HepG2 (cell line): ENCODE data around the gene PCNA. TPM values are rescaled to one million over a fixed set of nuclear protein-coding genes. Genes with fewer than 3 reads are reported as not detected.
A peak's percentile ranks its signal among the peaks of the same experiment; 100 is the strongest.

Experiments used
- BATF2 ChIP-seq: sonication (generic); formaldehyde crosslinking; IDR thresholded peaks from 2 replicates; pipeline ENCODE4 v1.8.0; 2022; ENCODE audit warnings: mild to moderate bottlenecking, missing genetic modification reagents, moderate library complexity
- FOXP1 ChIP-seq, 2 experiments: fragments of 450-650 bp in 1 of 2; IDR thresholded peaks; 2 replicates each; pipeline ENCODE4 v1.6.1; 2017 to 2018; ENCODE audit warnings: antibody characterized with exemption in 1 of 2
- HNF4A ChIP-seq: sonication (generic); formaldehyde crosslinking; IDR thresholded peaks from 2 replicates; pipeline ENCODE4 v1.4.0; 2020; ENCODE audit warnings: missing genetic modification reagents
- KLF6 ChIP-seq: IDR thresholded peaks from 2 replicates; pipeline ENCODE4 v1.8.0; 2016; ENCODE audit warnings: missing biosample characterization, missing genetic modification reagents
- MXI1 ChIP-seq: IDR thresholded peaks from 3 replicates; pipeline ENCODE4 v1.6.1; 2012; ENCODE audit warnings: low read depth, low read length, inconsistent platforms, borderline replicate concordance
- MYPOP ChIP-seq: sonication (generic); formaldehyde crosslinking; IDR thresholded peaks from 2 replicates; pipeline ENCODE4 v1.8.1; 2023; ENCODE audit warnings: mild to moderate bottlenecking, moderate library complexity, missing genetic modification reagents
- NRL ChIP-seq: sonication (generic); formaldehyde crosslinking; IDR thresholded peaks from 2 replicates; pipeline ENCODE4 v1.5.0; 2020; ENCODE audit warnings: missing genetic modification reagents, mild to moderate bottlenecking, moderate library complexity, borderline replicate concordance
- TEAD3 ChIP-seq: optimal IDR thresholded peaks from 2 replicates; pipeline ENCODE3; 2016; ENCODE audit warnings: borderline replicate concordance
- XRCC5 ChIP-seq: fragments of 200-400 bp; formaldehyde crosslinking; optimal IDR thresholded peaks from 2 replicates; pipeline ENCODE3; 2017; ENCODE audit warnings: mild to moderate bottlenecking, low read length
- ZBTB33 ChIP-seq: sonication (generic); formaldehyde crosslinking; IDR thresholded peaks from 2 replicates; pipeline ENCODE4 v1.4.0; 2020; ENCODE audit warnings: missing genetic modification reagents
- ZKSCAN8 ChIP-seq: IDR thresholded peaks from 2 replicates; pipeline ENCODE4 v1.6.1; 2016; ENCODE audit warnings: borderline replicate concordance, missing genetic modification reagents, missing compliant biosample characterization
- ZNF234 ChIP-seq: sonication (generic); formaldehyde crosslinking; conservative IDR thresholded peaks from 2 replicates; pipeline ENCODE4 v1.5.1; 2020; ENCODE audit warnings: mild to moderate bottlenecking, missing genetic modification reagents
- ZNF263 ChIP-seq: sonication (generic); formaldehyde crosslinking; IDR thresholded peaks from 2 replicates; pipeline ENCODE4 v1.4.0; 2020; ENCODE audit warnings: missing genetic modification reagents
- ZNF317 ChIP-seq: sonication (generic); formaldehyde crosslinking; IDR thresholded peaks from 2 replicates; pipeline ENCODE4 v1.5.0; 2020; ENCODE audit warnings: mild to moderate bottlenecking, missing genetic modification reagents
- ZNF841 ChIP-seq: sonication (generic); formaldehyde crosslinking; IDR thresholded peaks from 2 replicates; pipeline ENCODE4 v1.8.1; 2023; ENCODE audit warnings: missing genetic modification reagents, borderline replicate concordance
- ZSCAN5A ChIP-seq: sonication (generic); formaldehyde crosslinking; IDR thresholded peaks from 2 replicates; pipeline ENCODE4 v1.8.0; 2022; ENCODE audit warnings: mild to moderate bottlenecking, missing genetic modification reagents, borderline replicate concordance
- polyA plus RNA-seq, 8 experiments: library from polyadenylated mRNA; depleted of rRNA in 3 of 8; stranded (reverse) in 7 of 8; unstranded in 1 of 8; fragments of >200 nt; fragmentation: Illumina TruSeq in 4 of 8; extraction: Trizol in 4 of 8; gene quantifications; 2 replicates each; pipeline versions ENCODE4 v1.2.1 to v1.2.3, GENCODE V29; 2011 to 2016; ENCODE audit warnings: low read depth in 4 of 8, missing spikeins in 1 of 8, mixed read lengths in 1 of 8; ENCODE audit not compliant: insufficient read depth in 1 of 8
- total RNA-seq, 5 experiments: library from RNA; depleted of rRNA; stranded (reverse); fragments of >200 nt; fragmentation: Illumina TruSeq; extraction: Trizol; gene quantifications; 2 replicates each; pipeline ENCODE4 v1.2.3, GENCODE V29; 2016; ENCODE audit warnings: low read depth in 1 of 5
- TF ChIP-seq, protein P1 (sequence below): sonication (generic); formaldehyde crosslinking; IDR thresholded peaks from 2 replicates; pipeline ENCODE4 v1.5.0; 2020; ENCODE audit warnings: mild to moderate bottlenecking, missing genetic modification reagents
- TF ChIP-seq, protein P2 (sequence below): sonication (generic); formaldehyde crosslinking; IDR thresholded peaks from 2 replicates; pipeline ENCODE4 v1.4.0; 2020; ENCODE audit warnings: missing genetic modification reagents

The PCNA gene
- total and polyA plus RNA-seq, 2 of the 13 experiments (the other 11 are each of a cell fraction or from before 2014, with no cell fraction given), result 229 to 655 TPM

GRCh38 chr20:5100684-5101347, 18.9 kb downstream of the PCNA start (continued):
- 0 out of 2 replicates have a peak, but pooled peaks have one; percentile 25 for TF ChIP-seq MYPOP (CRISPR knock-in tag)
- peak; percentile 70; the same call in 1 of the 2 replicates for TF ChIP-seq ZBTB33 (CRISPR knock-in tag)
- peak; percentile 63 for TF ChIP-seq TEAD3 (CRISPR knock-in tag)
- no peak for TF ChIP-seq NRL (CRISPR knock-in tag)
- TF ChIP-seq MXI1, result 0 out of 3 replicates have a peak, but pooled peaks have one; percentile 30
- TF ChIP-seq, protein P1, sequence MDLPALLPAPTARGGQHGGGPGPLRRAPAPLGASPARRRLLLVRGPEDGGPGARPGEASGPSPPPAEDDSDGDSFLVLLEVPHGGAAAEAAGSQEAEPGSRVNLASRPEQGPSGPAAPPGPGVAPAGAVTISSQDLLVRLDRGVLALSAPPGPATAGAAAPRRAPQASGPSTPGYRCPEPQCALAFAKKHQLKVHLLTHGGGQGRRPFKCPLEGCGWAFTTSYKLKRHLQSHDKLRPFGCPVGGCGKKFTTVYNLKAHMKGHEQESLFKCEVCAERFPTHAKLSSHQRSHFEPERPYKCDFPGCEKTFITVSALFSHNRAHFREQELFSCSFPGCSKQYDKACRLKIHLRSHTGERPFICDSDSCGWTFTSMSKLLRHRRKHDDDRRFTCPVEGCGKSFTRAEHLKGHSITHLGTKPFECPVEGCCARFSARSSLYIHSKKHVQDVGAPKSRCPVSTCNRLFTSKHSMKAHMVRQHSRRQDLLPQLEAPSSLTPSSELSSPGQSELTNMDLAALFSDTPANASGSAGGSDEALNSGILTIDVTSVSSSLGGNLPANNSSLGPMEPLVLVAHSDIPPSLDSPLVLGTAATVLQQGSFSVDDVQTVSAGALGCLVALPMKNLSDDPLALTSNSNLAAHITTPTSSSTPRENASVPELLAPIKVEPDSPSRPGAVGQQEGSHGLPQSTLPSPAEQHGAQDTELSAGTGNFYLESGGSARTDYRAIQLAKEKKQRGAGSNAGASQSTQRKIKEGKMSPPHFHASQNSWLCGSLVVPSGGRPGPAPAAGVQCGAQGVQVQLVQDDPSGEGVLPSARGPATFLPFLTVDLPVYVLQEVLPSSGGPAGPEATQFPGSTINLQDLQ, result no peak
- TF ChIP-seq ZNF841 (CRISPR knock-in tag), result 0 out of 2 replicates have a peak, but pooled peaks have one; percentile 36
- TF ChIP-seq BATF2 (CRISPR knock-in tag), result 0 out of 2 replicates have a peak, but pooled peaks have one; percentile 25
- 0 out of 2 replicates have a peak, but pooled peaks have one; percentile 32 for TF ChIP-seq ZNF263 (CRISPR knock-in tag)
- TF ChIP-seq ZKSCAN8 (CRISPR knock-in tag), result peak; percentile 36; the same call in 1 of the 2 replicates
- TF ChIP-seq ZSCAN5A (CRISPR knock-in tag), result 0 out of 2 replicates have a peak, but pooled peaks have one; percentile 35
- TF ChIP-seq XRCC5, result peak; percentile 64
- TF ChIP-seq FOXP1 (IDR thresholded peaks at IDR 0.05), result no peak
- TF ChIP-seq FOXP1 (CRISPR knock-in tag; IDR thresholded peaks at IDR 0.05), result no peak
- TF ChIP-seq ZNF317 (CRISPR knock-in tag), result no peak
- TF ChIP-seq KLF6 (CRISPR knock-in tag), result 0 out of 2 replicates have a peak, but pooled peaks have one; percentile 58
- TF ChIP-seq, protein P2, sequence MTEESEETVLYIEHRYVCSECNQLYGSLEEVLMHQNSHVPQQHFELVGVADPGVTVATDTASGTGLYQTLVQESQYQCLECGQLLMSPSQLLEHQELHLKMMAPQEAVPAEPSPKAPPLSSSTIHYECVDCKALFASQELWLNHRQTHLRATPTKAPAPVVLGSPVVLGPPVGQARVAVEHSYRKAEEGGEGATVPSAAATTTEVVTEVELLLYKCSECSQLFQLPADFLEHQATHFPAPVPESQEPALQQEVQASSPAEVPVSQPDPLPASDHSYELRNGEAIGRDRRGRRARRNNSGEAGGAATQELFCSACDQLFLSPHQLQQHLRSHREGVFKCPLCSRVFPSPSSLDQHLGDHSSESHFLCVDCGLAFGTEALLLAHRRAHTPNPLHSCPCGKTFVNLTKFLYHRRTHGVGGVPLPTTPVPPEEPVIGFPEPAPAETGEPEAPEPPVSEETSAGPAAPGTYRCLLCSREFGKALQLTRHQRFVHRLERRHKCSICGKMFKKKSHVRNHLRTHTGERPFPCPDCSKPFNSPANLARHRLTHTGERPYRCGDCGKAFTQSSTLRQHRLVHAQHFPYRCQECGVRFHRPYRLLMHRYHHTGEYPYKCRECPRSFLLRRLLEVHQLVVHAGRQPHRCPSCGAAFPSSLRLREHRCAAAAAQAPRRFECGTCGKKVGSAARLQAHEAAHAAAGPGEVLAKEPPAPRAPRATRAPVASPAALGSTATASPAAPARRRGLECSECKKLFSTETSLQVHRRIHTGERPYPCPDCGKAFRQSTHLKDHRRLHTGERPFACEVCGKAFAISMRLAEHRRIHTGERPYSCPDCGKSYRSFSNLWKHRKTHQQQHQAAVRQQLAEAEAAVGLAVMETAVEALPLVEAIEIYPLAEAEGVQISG (CRISPR knock-in tag), result no peak; the same call in 1 of the 2 replicates
- TF ChIP-seq ZNF234 (CRISPR knock-in tag), result no peak
- no peak for TF ChIP-seq HNF4A (CRISPR knock-in tag)
